IPS-15b (cell line): Measurements from ENCODE around the gene SSH3.

Experiments used
- H3K27me3 ChIP-seq: one replicate; pipeline ENCODE4 v1.6.1; 2013; ENCODE audit warnings: low read length; ENCODE audit not compliant: control insufficient read depth, insufficient read depth
- H3K36me3 ChIP-seq: one replicate; pipeline ENCODE4 v1.6.1; 2013; ENCODE audit warnings: low read length; ENCODE audit not compliant: control insufficient read depth, insufficient read depth
- H3K4me1 ChIP-seq: one replicate; pipeline ENCODE4 v1.6.1; 2013; ENCODE audit warnings: mild to moderate bottlenecking, low read length; ENCODE audit not compliant: control insufficient read depth, insufficient read depth
- H3K4me3 ChIP-seq: one replicate; pipeline ENCODE4 v1.5.1; 2013; ENCODE audit warnings: low read depth, low read length
- H3K9ac ChIP-seq: one replicate; pipeline ENCODE4 v1.6.1; 2013; ENCODE audit warnings: low read depth, mild to moderate bottlenecking, low read length
- H3K9me3 ChIP-seq: one replicate; pipeline ENCODE4 v1.6.1; 2013; ENCODE audit warnings: mild to moderate bottlenecking, low read length; ENCODE audit not compliant: control insufficient read depth, insufficient read depth

SSH3 gene

GRCh38 chr11:67278135-67278938, 25.0 kb upstream of the SSH3 start:
- peak overlapping the region; percentile 37 for H3K9ac ChIP-seq
- peaks cover 40% of the 10 kb centered on the region for H3K36me3 ChIP-seq
- H3K27me3 ChIP-seq: no peaks in the 10 kb centered on the region
- no peaks in the 10 kb centered on the region for H3K4me1 ChIP-seq
- H3K9me3 ChIP-seq: no peaks in the 10 kb centered on the region
- no peak overlapping the region for H3K4me3 ChIP-seq

DNA sequence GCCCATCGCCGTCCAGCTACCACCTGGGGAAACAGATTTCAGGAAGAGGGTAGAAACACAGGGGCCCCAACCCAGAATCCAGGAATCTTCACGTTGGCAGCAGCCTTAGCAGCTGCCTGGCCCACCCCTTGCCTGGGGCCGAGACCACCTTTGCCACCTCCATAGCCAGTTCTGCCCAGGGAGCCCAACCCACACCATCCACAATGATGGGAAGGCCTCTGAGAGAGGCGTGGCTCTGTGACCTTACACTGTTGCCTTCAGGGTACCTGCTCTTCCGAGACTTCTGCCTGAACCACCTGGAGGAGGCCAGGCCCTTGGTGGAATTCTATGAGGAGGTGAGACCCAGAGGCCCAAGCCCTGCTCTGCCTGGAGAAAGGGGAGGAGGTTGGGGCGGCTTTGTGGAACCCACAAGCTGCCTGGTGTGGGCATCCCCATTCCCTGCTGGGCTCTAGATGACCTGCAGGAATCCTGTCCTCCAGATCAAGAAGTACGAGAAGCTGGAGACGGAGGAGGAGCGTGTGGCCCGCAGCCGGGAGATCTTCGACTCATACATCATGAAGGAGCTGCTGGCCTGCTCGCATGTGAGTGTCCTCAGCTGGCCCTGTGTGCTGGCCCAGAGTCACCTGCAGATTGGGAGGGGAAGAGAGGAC, 24.3 kb upstream of the SSH3 start:
- Histone ChIP-seq H3K36me3 (peaks cover 45% of the 10 kb centered on the region), H3K4me1 (no peaks in the 10 kb centered on the region), H3K9ac (no peak overlapping the region)

GRCh38 chr11:67279589-67280340, 23.6 kb upstream of the SSH3 start:
- peaks cover 48% of the 10 kb centered on the region for H3K36me3 ChIP-seq
- no peaks in the 10 kb centered on the region for H3K4me1 ChIP-seq
- H3K27me3 ChIP-seq: no peaks in the 10 kb centered on the region
- no peak overlapping the region for H3K9ac ChIP-seq
- H3K4me3 ChIP-seq: no peak overlapping the region
- H3K9me3 ChIP-seq: no peaks in the 10 kb centered on the region

More for the DNA sequence above, 24.3 kb upstream of the SSH3 start:
- H3K27me3 ChIP-seq: no peaks in the 10 kb centered on the region
- H3K4me3 ChIP-seq: no peak overlapping the region
- H3K9me3 ChIP-seq: no peaks in the 10 kb centered on the region

DNA sequence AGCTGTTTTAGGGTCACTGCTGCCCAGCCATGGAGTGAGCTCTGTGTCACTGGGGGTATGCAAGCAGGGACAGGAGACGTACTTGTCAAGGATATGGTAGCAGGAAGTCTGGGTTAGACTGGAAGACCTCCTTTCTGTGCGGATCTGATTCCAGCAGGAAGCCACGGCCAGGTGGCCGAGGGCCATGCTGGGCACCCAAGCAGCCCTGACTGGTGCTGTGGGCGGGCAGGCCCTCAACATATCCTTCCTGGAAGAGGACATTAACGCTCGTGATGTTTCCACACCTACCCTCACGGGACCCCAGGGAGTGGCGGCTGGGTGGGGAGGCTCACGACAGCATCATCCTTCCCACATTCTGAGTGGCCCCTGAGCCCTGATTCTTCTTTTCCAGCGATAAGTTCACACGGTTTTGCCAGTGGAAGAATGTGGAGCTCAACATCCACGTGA, 23.0 kb upstream of the SSH3 start:
- H3K9me3 ChIP-seq: no peaks in the 10 kb centered on the region
- no peak overlapping the region for H3K9ac ChIP-seq
- no peak overlapping the region for H3K4me3 ChIP-seq
- no peaks in the 10 kb centered on the region for H3K27me3 ChIP-seq
- no peaks in the 10 kb centered on the region for H3K4me1 ChIP-seq
- peaks cover 53% of the 10 kb centered on the region for H3K36me3 ChIP-seq

GRCh38 chr11:67280788-67281551, 22.4 kb upstream of the SSH3 start:
- Histone ChIP-seq H3K4me3 (no peak overlapping the region), H3K9me3 (no peaks in the 10 kb centered on the region), H3K9ac (no peak overlapping the region), H3K27me3 (no peaks in the 10 kb centered on the region), H3K36me3 (peaks cover 59% of the 10 kb centered on the region), H3K4me1 (no peaks in the 10 kb centered on the region)

GRCh38 chr11:67281552-67282150, 21.7 kb upstream of the SSH3 start:
- no peak overlapping the region for H3K9ac ChIP-seq
- no peak overlapping the region for H3K4me3 ChIP-seq
- no peaks in the 10 kb centered on the region for H3K27me3 ChIP-seq
- no peaks in the 10 kb centered on the region for H3K9me3 ChIP-seq
- H3K4me1 ChIP-seq: no peaks in the 10 kb centered on the region
- peaks cover 65% of the 10 kb centered on the region for H3K36me3 ChIP-seq

GRCh38 chr11:67282155-67282875, 21.0 kb upstream of the SSH3 start:
- H3K36me3 ChIP-seq: peaks cover 68% of the 10 kb centered on the region
- H3K4me1 ChIP-seq: no peaks in the 10 kb centered on the region
- no peaks in the 10 kb centered on the region for H3K9me3 ChIP-seq
- H3K4me3 ChIP-seq: no peak overlapping the region
- no peaks in the 10 kb centered on the region for H3K27me3 ChIP-seq
- H3K9ac ChIP-seq: no peak overlapping the region

- Histone ChIP-seq H3K4me1 (no peaks in the 10 kb centered on the region), H3K9me3 (no peaks in the 10 kb centered on the region), H3K9ac (no peak overlapping the region), H3K4me3 (no peak overlapping the region), H3K27me3 (no peaks in the 10 kb centered on the region), H3K36me3 (peaks cover 68% of the 10 kb centered on the region)
Observed at GRCh38 chr11:67282876-67283371, 20.4 kb upstream of the SSH3 start.

DNA sequence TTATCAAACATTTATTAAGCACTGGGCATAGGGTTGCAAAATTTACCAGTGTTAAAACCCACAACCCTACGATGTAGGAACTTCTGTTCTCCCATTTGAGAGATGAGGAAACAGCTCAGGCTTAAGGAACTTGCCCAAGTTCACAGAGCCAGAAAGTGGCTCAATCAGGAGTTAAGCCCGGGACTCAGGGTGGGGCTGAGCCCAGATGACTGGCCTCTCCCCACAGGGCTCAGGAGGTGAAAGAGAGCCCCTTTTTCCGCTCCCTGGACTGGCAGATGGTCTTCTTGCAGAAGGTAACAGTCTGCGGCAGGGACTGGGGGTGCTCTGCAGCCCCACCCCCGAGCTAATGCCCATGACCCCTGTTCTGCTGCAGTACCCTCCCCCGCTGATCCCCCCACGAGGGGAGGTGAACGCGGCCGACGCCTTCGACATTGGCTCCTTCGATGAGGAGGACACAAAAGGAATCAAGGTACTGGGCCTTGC, 19.8 kb upstream of the SSH3 start:
- H3K27me3 ChIP-seq: no peaks in the 10 kb centered on the region
- H3K4me3 ChIP-seq: no peak overlapping the region
- no peaks in the 10 kb centered on the region for H3K9me3 ChIP-seq
- no peak overlapping the region for H3K9ac ChIP-seq
- peaks cover 66% of the 10 kb centered on the region for H3K36me3 ChIP-seq
- no peaks in the 10 kb centered on the region for H3K4me1 ChIP-seq

GRCh38 chr11:67284811-67285540, 18.4 kb upstream of the SSH3 start:
- Histone ChIP-seq H3K36me3 (peaks cover 58% of the 10 kb centered on the region), H3K4me1 (no peaks in the 10 kb centered on the region), H3K9ac (no peak overlapping the region), H3K4me3 (no peak overlapping the region), H3K27me3 (no peaks in the 10 kb centered on the region), H3K9me3 (no peaks in the 10 kb centered on the region)
